Keratinocyte (primary cell): ENCODE measurements around the gene SDK1. TPM values are rescaled to one million over a fixed set of nuclear protein-coding genes. Genes with fewer than 3 reads are reported as not detected.

ENCODE experiments used
- DNase-seq: peaks from one replicate; pipeline ENCODE4 v3.0.0-alpha.2; 2011; ENCODE audit warnings: low read depth, missing footprints, low spot score
- FAIRE-seq: peaks from 2 replicates; lab custom pipeline; 2011; peaks lifted over from hg19 to GRCh38; lab: Jason Lieb, UNC
- H2AFZ ChIP-seq: 2 replicates; pipeline ENCODE4 v1.6.0; 2012; ENCODE audit warnings: low read length, control low read depth, inconsistent platforms; ENCODE audit not compliant: control insufficient read depth
- H3K27ac ChIP-seq: 2 replicates; pipeline ENCODE4 v1.5.1; 2011; ENCODE audit warnings: low read length; ENCODE audit not compliant: control insufficient read depth, insufficient read depth
- H3K27me3 ChIP-seq: 3 replicates; pipeline ENCODE4 v1.6.0; 2011; ENCODE audit warnings: low read length; ENCODE audit not compliant: control insufficient read depth, insufficient read depth; ENCODE audit errors: extremely low read depth
- H3K36me3 ChIP-seq, 2 experiments: 2 replicates in 1 of 2; 3 replicates in 1 of 2; pipeline ENCODE4 v1.5.1; 2011; ENCODE audit warnings: low read length in 2 of 2, mild to moderate bottlenecking in 1 of 2; ENCODE audit not compliant: control insufficient read depth in 2 of 2, insufficient read depth in 2 of 2; ENCODE audit errors: extremely low read depth in 1 of 2
- H3K4me1 ChIP-seq: 3 replicates; pipeline ENCODE4 v1.5.1; 2011; ENCODE audit warnings: low read length; ENCODE audit not compliant: control insufficient read depth, insufficient read depth; ENCODE audit errors: extremely low read depth
- H3K4me2 ChIP-seq: 3 replicates; pipeline ENCODE4 v1.6.0; 2011; ENCODE audit warnings: low read depth, low read length; ENCODE audit not compliant: control insufficient read depth, insufficient read depth; ENCODE audit errors: extremely low read depth
- H3K4me3 ChIP-seq, 3 experiments: fragments of 200-600 bp in 1 of 3; sonication (generic) in 1 of 3; 2 replicates in 2 of 3; 3 replicates in 1 of 3; pipeline ENCODE4 v1.5.1; 2011 to 2016; ENCODE audit warnings: low read length in 3 of 3, mild to moderate bottlenecking in 3 of 3, control low read depth in 2 of 3, inconsistent platforms in 1 of 3, low read depth in 1 of 3, mixed read lengths in 1 of 3, mixed run types in 1 of 3, moderate library complexity in 1 of 3; ENCODE audit not compliant: control insufficient read depth in 2 of 3, insufficient read depth in 2 of 3; ENCODE audit errors: extremely low read depth in 1 of 3
- H3K79me2 ChIP-seq: 2 replicates; pipeline ENCODE4 v1.6.0; 2012; ENCODE audit warnings: low read length; ENCODE audit not compliant: control insufficient read depth, insufficient read depth
- H3K9ac ChIP-seq: 3 replicates; pipeline ENCODE4 v1.6.0; 2011; ENCODE audit warnings: low read length; ENCODE audit not compliant: control insufficient read depth, insufficient read depth; ENCODE audit errors: extremely low read depth
- H3K9me1 ChIP-seq: 3 replicates; pipeline ENCODE4 v1.6.0; 2011; ENCODE audit warnings: low read length; ENCODE audit not compliant: control insufficient read depth, insufficient read depth; ENCODE audit errors: extremely low read depth
- H3K9me3 ChIP-seq: 2 replicates; pipeline ENCODE4 v1.5.1; 2012; ENCODE audit warnings: low read depth, low read length; ENCODE audit not compliant: control insufficient read depth
- H4K20me1 ChIP-seq: 3 replicates; pipeline ENCODE4 v1.6.0; 2011; ENCODE audit warnings: low read length; ENCODE audit not compliant: control insufficient read depth, insufficient read depth; ENCODE audit errors: extremely low read depth
- EZH2 ChIP-seq: IDR thresholded peaks from one replicate; pipeline ENCODE4 v1.6.1; 2012; ENCODE audit warnings: inconsistent platforms, mild to moderate bottlenecking, low read length, moderate library complexity
- dilution Hi-C: fragments of 300-500 bp; cut with MboI; formaldehyde crosslinking; loops from one replicate; pipeline ENCODE4 v1.7.0; 2020; ENCODE audit warnings: low sequenced_read_pairs; ENCODE audit not compliant: extremely low pct_ligation_motif_present
- polyA plus RNA-seq, 5 experiments: library from polyadenylated mRNA; depleted of rRNA in 3 of 5; stranded (reverse) in 3 of 5; stranded (forward) in 1 of 5; unstranded in 1 of 5; fragments of >200 nt; gene quantifications; 1 replicate in 1 of 5; 2 replicates in 3 of 5; 3 replicates in 1 of 5; pipeline versions ENCODE4 v1.2.1 to v1.2.3, GENCODE V29; 2011 to 2012; ENCODE audit warnings: missing spikeins in 2 of 5, low read depth in 1 of 5, low replicate concordance in 1 of 5
- TF ChIP-seq, protein P1 (sequence below), 3 experiments: IDR thresholded peaks in 1 of 3; conservative IDR thresholded peaks in 1 of 3; optimal IDR thresholded peaks in 1 of 3; 2 replicates in 2 of 3; 3 replicates in 1 of 3; pipeline versions ENCODE3 to v1.5.1; 2011; ENCODE audit warnings: low read length in 3 of 3, mild to moderate bottlenecking in 3 of 3, moderate library complexity in 2 of 3, control low read depth in 1 of 3, inconsistent platforms in 1 of 3; ENCODE audit not compliant: insufficient read depth in 2 of 3; ENCODE audit errors: extremely low read depth in 1 of 3

Gene SDK1
- polyA plus RNA-seq, 1 donor (not counting 4 experiments of a cell fraction or from before 2014, with no cell fraction given) = 0.66 TPM

DNA sequence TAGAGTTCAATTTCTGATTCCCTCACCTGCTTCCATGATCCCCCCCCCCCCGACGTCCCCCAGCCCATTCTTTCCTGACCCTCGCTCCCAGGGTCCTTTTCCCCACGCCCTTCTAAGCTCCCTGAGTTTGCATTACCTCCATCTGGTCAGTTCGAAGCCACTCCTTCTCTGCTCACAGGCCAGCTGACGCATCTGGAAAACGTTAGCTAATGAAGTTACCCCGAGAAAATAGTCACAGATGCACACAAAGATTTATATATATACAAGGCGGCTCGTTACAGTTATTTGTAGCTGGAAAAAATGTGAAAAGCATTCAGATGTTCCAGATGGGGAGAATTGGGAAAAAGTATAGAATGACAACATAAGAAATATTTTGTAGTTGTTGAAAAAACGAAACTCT, 751.1 kb downstream of the SDK1 start:
- H3K4me2 ChIP-seq = no peak overlapping the region
- no peak overlapping the region for H3K27ac ChIP-seq
- dilution Hi-C loops = no loop called here
- no peak for TF ChIP-seq EZH2
- TF ChIP-seq, protein P1, sequence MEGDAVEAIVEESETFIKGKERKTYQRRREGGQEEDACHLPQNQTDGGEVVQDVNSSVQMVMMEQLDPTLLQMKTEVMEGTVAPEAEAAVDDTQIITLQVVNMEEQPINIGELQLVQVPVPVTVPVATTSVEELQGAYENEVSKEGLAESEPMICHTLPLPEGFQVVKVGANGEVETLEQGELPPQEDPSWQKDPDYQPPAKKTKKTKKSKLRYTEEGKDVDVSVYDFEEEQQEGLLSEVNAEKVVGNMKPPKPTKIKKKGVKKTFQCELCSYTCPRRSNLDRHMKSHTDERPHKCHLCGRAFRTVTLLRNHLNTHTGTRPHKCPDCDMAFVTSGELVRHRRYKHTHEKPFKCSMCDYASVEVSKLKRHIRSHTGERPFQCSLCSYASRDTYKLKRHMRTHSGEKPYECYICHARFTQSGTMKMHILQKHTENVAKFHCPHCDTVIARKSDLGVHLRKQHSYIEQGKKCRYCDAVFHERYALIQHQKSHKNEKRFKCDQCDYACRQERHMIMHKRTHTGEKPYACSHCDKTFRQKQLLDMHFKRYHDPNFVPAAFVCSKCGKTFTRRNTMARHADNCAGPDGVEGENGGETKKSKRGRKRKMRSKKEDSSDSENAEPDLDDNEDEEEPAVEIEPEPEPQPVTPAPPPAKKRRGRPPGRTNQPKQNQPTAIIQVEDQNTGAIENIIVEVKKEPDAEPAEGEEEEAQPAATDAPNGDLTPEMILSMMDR (optimal IDR thresholded peaks at IDR 0.05 in 1 of 3, IDR thresholded peaks at IDR 0.05 in 1 of 3, conservative IDR thresholded peaks at IDR 0.05 in 1 of 3; ENCODE audit: extremely low read depth in 1 of 3, insufficient read depth in 2 of 3, low read length in 3 of 3) = no peak
- H4K20me1 ChIP-seq = no peaks in the 10 kb centered on the region
- H3K4me1 ChIP-seq = no peaks in the 10 kb centered on the region
- H3K9me3 ChIP-seq = no peaks in the 10 kb centered on the region
- H2AFZ ChIP-seq = no peak overlapping the region
- no peaks in the 10 kb centered on the region for H3K9me1 ChIP-seq
- no peak for FAIRE-seq
- H3K9ac ChIP-seq = no peak overlapping the region
- no peaks in the 10 kb centered on the region for H3K79me2 ChIP-seq
- H3K4me3 ChIP-seq = no peak overlapping the region
- H3K36me3 ChIP-seq = peaks cover 0 to 1% of the 10 kb centered on the region in 2 experiments
- peaks cover 4% of the 10 kb centered on the region for H3K27me3 ChIP-seq
- no peak for DNase-seq

- no peak for FAIRE-seq
Observed at GRCh38 chr7:4054158-4054557, 753.1 kb downstream of the SDK1 start.

More at GRCh38 chr7:4054158-4054557, 753.1 kb downstream of the SDK1 start:
- H3K4me2 ChIP-seq = no peak overlapping the region
- TF ChIP-seq, protein P1 (optimal IDR thresholded peaks at IDR 0.05 in 1 of 3, IDR thresholded peaks at IDR 0.05 in 1 of 3, conservative IDR thresholded peaks at IDR 0.05 in 1 of 3; ENCODE audit: extremely low read depth in 1 of 3, insufficient read depth in 2 of 3, low read length in 3 of 3) = no peak
- no peak for TF ChIP-seq EZH2
- H3K9me3 ChIP-seq = no peaks in the 10 kb centered on the region
- no peaks in the 10 kb centered on the region for H3K36me3 ChIP-seq
- no peak overlapping the region for H3K27ac ChIP-seq
- H3K9ac ChIP-seq = no peak overlapping the region
- peaks cover 4% of the 10 kb centered on the region for H3K27me3 ChIP-seq
- dilution Hi-C loops = no loop called here
- H3K4me3 ChIP-seq = no peak overlapping the region
- DNase-seq = no peak
- no peaks in the 10 kb centered on the region for H3K9me1 ChIP-seq
- H4K20me1 ChIP-seq = no peaks in the 10 kb centered on the region
- H3K79me2 ChIP-seq = no peaks in the 10 kb centered on the region
- no peaks in the 10 kb centered on the region for H3K4me1 ChIP-seq
- no peak overlapping the region for H2AFZ ChIP-seq
